Ishikawa (cell line): ENCODE measurements around the gene MCF2L2.

ENCODE experiments used
- CEBPB ChIP-seq: IDR thresholded peaks from 2 replicates; pipeline ENCODE4 v1.6.1; 2012
- EGR1 ChIP-seq: IDR thresholded peaks from 2 replicates; pipeline ENCODE4 v1.6.1; 2012
- EP300 ChIP-seq: IDR thresholded peaks from 2 replicates; pipeline ENCODE4 v1.6.1; 2012; ENCODE audit warnings: borderline replicate concordance
- FOXM1 ChIP-seq: IDR thresholded peaks from 2 replicates; pipeline ENCODE4 v1.6.1; 2012; ENCODE audit warnings: low read depth, borderline replicate concordance
- NFIC ChIP-seq: IDR thresholded peaks from 2 replicates; pipeline ENCODE4 v1.6.1; 2012
- RAD21 ChIP-seq: IDR thresholded peaks from 2 replicates; pipeline ENCODE4 v1.6.1; 2012; ENCODE audit warnings: low read depth
- TAF1 ChIP-seq: IDR thresholded peaks from 2 replicates; pipeline ENCODE4 v1.6.1; 2012; ENCODE audit warnings: low read depth, mild to moderate bottlenecking
- TCF12 ChIP-seq: IDR thresholded peaks from 2 replicates; pipeline ENCODE4 v1.6.1; 2012; ENCODE audit warnings: low read depth
- TEAD4 ChIP-seq: IDR thresholded peaks from 2 replicates; pipeline ENCODE4 v1.6.1; 2012
- YY1 ChIP-seq: IDR thresholded peaks from 2 replicates; pipeline ENCODE4 v1.6.1; 2012; ENCODE audit warnings: low read depth
- ZBTB7A ChIP-seq: IDR thresholded peaks from 2 replicates; pipeline ENCODE4 v1.6.1; 2012; ENCODE audit warnings: low read depth
- TF ChIP-seq, protein P1 (sequence below): IDR thresholded peaks from 2 replicates; pipeline ENCODE4 v1.6.1; 2012; ENCODE audit warnings: low read depth, mild to moderate bottlenecking
- TF ChIP-seq, protein P2 (sequence below): IDR thresholded peaks from 2 replicates; pipeline ENCODE4 v1.6.1; 2012

MCF2L2 gene

DNA sequence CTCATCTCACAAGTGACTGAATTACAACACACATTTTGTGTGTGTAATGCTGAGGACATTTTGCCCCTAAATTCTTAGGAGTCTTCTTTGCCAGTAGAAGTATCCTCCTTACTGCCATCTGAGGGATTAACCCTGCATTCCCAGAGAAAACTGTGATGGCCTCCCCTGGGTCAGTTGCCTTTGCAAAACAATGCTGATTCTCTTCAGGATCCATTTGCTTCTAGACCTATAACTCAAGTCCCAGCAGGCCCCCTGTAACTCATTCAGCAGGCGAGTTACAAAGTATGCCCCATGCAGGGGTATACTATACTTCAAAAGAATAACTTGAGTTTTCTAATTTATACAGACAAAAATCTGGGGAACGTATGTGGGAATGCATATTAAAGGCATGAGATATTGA is 6.6 kb upstream of the MCF2L2 start:
- TF ChIP-seq, protein P1, sequence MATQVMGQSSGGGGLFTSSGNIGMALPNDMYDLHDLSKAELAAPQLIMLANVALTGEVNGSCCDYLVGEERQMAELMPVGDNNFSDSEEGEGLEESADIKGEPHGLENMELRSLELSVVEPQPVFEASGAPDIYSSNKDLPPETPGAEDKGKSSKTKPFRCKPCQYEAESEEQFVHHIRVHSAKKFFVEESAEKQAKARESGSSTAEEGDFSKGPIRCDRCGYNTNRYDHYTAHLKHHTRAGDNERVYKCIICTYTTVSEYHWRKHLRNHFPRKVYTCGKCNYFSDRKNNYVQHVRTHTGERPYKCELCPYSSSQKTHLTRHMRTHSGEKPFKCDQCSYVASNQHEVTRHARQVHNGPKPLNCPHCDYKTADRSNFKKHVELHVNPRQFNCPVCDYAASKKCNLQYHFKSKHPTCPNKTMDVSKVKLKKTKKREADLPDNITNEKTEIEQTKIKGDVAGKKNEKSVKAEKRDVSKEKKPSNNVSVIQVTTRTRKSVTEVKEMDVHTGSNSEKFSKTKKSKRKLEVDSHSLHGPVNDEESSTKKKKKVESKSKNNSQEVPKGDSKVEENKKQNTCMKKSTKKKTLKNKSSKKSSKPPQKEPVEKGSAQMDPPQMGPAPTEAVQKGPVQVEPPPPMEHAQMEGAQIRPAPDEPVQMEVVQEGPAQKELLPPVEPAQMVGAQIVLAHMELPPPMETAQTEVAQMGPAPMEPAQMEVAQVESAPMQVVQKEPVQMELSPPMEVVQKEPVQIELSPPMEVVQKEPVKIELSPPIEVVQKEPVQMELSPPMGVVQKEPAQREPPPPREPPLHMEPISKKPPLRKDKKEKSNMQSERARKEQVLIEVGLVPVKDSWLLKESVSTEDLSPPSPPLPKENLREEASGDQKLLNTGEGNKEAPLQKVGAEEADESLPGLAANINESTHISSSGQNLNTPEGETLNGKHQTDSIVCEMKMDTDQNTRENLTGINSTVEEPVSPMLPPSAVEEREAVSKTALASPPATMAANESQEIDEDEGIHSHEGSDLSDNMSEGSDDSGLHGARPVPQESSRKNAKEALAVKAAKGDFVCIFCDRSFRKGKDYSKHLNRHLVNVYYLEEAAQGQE: no peak

DNA sequence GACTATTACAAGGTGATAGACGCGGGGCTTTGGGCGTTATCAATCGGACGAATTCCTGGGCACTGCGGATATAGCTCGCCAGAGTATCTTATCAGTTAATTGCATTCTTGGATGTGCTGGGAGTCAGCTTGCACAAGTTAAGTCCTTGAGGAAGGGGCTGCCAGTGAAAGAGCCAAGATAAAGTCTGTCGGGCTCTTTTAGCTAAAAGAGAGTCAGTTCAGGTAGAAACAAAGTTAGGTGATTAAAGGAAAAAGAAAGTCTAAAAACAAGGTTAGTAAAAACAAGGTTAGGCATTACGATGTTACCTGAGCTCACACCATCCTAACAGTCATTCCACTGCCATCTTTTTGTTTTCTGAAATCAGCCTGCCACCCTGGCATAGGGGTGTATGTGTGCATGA is 6.1 kb upstream of the MCF2L2 start:
- TF ChIP-seq CEBPB: no peak

DNA sequence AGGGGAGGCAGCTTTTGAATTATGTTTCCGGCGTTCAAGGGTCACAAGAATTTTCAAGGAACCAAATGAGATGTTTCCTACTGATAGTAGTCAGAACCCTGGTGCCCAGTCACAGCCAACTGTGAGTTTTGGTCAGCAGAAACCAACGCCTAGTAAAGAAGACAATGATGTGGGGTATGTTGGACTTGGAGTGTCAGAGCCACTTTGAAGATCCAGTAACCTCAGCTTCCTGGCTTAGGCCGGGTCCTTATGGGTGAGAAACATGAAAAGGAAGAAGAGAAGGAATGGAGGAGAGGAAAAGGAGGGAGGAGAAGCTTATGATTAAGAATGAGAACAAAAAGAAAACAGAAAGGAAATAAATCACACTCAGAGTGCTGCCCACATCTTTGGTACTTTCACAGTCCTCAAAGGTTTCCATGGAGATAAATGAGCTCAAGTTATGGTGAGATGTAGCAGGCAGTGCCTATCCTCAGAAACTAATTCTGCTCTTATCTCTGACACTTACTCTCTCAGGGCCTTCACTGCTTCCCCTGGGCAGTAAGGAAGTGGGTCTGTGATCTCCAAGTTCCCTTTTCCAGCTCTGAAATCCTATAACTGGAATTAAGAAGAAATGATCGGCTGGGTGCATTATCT is 2.0 kb upstream of the MCF2L2 start:
- TF ChIP-seq ZBTB7A (no peak), TAF1 (no peak), TCF12 (no peak), NFIC (no peak), RAD21 (no peak), EP300 (no peak), FOXM1 (no peak), YY1 (no peak), EGR1 (no peak)
- TF ChIP-seq, protein P1: no peak

DNA sequence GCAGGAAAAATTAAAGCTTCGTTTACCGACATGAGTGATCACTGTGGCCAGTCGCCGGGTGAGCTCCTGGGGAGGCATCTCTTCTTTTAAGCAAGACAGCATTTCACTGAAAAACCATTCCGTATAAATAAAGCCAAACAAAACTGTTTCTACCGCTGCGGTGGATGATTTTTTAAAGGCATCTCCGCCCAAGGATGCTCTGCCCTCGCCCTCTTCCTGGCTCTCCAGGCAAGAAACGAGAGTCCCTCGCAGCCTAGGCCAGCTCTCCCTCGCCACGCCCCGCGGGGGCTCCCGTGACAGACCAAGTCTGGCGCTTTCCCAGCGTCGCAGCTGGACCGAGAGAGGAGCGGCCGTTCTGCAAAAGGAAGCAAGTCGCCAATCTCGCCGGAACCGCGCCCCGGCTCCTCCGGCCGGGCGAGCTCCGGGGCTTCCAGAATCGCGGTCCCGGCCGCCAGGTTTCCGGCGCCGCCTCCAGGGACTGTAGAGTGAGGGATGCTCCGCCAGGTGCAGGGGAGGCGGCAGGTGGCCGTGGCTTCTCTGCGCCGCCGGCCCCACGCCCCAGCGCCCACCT is 458 bp downstream of the MCF2L2 start:
- TF ChIP-seq, protein P2, sequence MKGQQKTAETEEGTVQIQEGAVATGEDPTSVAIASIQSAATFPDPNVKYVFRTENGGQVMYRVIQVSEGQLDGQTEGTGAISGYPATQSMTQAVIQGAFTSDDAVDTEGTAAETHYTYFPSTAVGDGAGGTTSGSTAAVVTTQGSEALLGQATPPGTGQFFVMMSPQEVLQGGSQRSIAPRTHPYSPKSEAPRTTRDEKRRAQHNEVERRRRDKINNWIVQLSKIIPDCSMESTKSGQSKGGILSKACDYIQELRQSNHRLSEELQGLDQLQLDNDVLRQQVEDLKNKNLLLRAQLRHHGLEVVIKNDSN: no peak
- TF ChIP-seq EP300 (0 out of 2 replicates have a peak, but pooled peaks have one; percentile 3), TCF12 (peak; percentile 45; the same call in 1 of the 2 replicates)
- TF ChIP-seq, protein P1: no peak

DNA sequence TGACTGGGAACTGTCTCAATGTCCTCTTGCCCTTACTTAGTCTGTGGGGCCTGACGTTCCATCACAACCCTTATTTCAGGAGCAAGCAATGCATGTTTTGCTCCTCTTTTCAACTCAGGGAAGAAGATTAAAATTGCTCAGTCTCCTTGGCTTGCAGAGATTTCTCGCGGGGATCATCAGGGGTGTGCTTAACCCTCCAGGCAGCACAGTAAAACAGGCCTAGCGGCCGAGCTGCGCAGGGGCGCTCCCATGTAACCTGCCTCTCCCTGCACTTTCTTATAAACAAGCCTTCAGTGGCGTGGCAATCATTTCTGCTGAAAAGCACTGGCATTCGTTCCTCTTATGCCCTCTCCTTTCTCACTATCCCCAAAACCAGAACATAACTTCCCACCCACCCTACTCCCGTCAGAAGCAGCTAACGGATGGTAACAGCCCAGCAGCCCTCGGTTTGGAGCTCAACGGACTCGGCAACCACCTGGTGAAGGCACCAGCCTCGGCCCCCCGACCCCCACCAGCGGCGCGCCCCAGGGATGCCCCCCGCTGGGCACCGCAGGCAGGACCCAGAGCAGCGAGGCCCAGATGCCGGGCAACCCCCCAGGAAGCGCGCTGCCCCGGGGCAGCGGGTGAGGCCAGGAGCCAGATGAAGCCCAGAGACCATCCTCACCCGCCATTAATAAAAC is 1.1 kb downstream of the MCF2L2 start:
- TF ChIP-seq TEAD4 (no peak), YY1 (no peak), EP300 (no peak), TCF12 (no peak), CEBPB (no peak), RAD21 (no peak), ZBTB7A (no peak), EGR1 (no peak), FOXM1 (no peak)
- TF ChIP-seq, protein P2: no peak
- TF ChIP-seq, protein P1: no peak
